Testis (tissue), 2 donors: Measurements from ENCODE around the gene YPEL1.

ENCODE experiments used
- POLR2A ChIP-seq: fragments of 450-650 bp; IDR thresholded peaks from one replicate; pipeline ENCODE4 v1.6.1; 2017; ENCODE audit warnings: antibody characterized with exemption, mild to moderate bottlenecking, moderate library complexity
- TF ChIP-seq, protein P1 (sequence below), 3 experiments: fragments of 450-650 bp in 2 of 3; fragments of 200-600 bp in 1 of 3; sonication (generic) in 1 of 3; IDR thresholded peaks; one replicate each; pipeline ENCODE4 v1.5.1; 2016 to 2019; ENCODE audit warnings: antibody characterized with exemption in 3 of 3, mild to moderate bottlenecking in 2 of 3, moderate library complexity in 1 of 3

GRCh38 chr22:21780259-21780658 lies 44.7 kb upstream of the YPEL1 start:
- TF ChIP-seq, protein P1, sequence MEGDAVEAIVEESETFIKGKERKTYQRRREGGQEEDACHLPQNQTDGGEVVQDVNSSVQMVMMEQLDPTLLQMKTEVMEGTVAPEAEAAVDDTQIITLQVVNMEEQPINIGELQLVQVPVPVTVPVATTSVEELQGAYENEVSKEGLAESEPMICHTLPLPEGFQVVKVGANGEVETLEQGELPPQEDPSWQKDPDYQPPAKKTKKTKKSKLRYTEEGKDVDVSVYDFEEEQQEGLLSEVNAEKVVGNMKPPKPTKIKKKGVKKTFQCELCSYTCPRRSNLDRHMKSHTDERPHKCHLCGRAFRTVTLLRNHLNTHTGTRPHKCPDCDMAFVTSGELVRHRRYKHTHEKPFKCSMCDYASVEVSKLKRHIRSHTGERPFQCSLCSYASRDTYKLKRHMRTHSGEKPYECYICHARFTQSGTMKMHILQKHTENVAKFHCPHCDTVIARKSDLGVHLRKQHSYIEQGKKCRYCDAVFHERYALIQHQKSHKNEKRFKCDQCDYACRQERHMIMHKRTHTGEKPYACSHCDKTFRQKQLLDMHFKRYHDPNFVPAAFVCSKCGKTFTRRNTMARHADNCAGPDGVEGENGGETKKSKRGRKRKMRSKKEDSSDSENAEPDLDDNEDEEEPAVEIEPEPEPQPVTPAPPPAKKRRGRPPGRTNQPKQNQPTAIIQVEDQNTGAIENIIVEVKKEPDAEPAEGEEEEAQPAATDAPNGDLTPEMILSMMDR (IDR thresholded peaks at IDR 0.05), result no peak
- TF ChIP-seq POLR2A, result no peak
